Parathyroid adenoma (tissue), 2 donors: ENCODE measurements around the gene ALDH1L1.

Experiments
- H2AFZ ChIP-seq: fragments of 300-600 bp; sonication (generic); one replicate; pipeline ENCODE4 v1.7.0; 2017; ENCODE audit warnings: antibody characterized with exemption, mild to moderate bottlenecking
- H3K27ac ChIP-seq: fragments of 300-600 bp; sonication (generic); one replicate; pipeline ENCODE4 v1.7.0; 2017
- H3K27me3 ChIP-seq: fragments of 300-600 bp; sonication (generic); one replicate; pipeline ENCODE4 v1.7.0; 2017; ENCODE audit warnings: low read length; ENCODE audit not compliant: control insufficient read depth, insufficient read depth
- H3K36me3 ChIP-seq: fragments of 300-600 bp; sonication (generic); one replicate; pipeline ENCODE4 v1.7.0; 2017; ENCODE audit warnings: low read length; ENCODE audit not compliant: control insufficient read depth, insufficient read depth
- H3K4me1 ChIP-seq: fragments of 300-600 bp; sonication (generic); one replicate; pipeline ENCODE4 v1.7.0; 2017; ENCODE audit warnings: control low read depth
- H3K4me2 ChIP-seq: fragments of 300-600 bp; sonication (generic); one replicate; pipeline ENCODE4 v1.7.0; 2017; ENCODE audit warnings: low read length
- H3K4me3 ChIP-seq: fragments of 300-600 bp; sonication (generic); one replicate; pipeline ENCODE4 v1.7.0; 2017; ENCODE audit warnings: low read depth, low read length
- H3K79me2 ChIP-seq: fragments of 300-600 bp; sonication (generic); one replicate; pipeline ENCODE4 v1.7.0; 2017; ENCODE audit warnings: control low read depth
- H3K9ac ChIP-seq: fragments of 300-600 bp; sonication (generic); one replicate; pipeline ENCODE4 v1.7.0; 2017; ENCODE audit warnings: mild to moderate bottlenecking
- H3K9me3 ChIP-seq: fragments of 300-600 bp; sonication (generic); one replicate; pipeline ENCODE4 v1.7.0; 2017; ENCODE audit warnings: low read length; ENCODE audit not compliant: control insufficient read depth
- CTCF ChIP-seq: fragments of 300-600 bp; sonication (generic); IDR thresholded peaks from one replicate; pipeline ENCODE4 v1.7.0; 2017; ENCODE audit warnings: antibody characterized with exemption, mild to moderate bottlenecking
- donor health status: primary hyperparathyroidism.

The ALDH1L1 gene

DNA sequence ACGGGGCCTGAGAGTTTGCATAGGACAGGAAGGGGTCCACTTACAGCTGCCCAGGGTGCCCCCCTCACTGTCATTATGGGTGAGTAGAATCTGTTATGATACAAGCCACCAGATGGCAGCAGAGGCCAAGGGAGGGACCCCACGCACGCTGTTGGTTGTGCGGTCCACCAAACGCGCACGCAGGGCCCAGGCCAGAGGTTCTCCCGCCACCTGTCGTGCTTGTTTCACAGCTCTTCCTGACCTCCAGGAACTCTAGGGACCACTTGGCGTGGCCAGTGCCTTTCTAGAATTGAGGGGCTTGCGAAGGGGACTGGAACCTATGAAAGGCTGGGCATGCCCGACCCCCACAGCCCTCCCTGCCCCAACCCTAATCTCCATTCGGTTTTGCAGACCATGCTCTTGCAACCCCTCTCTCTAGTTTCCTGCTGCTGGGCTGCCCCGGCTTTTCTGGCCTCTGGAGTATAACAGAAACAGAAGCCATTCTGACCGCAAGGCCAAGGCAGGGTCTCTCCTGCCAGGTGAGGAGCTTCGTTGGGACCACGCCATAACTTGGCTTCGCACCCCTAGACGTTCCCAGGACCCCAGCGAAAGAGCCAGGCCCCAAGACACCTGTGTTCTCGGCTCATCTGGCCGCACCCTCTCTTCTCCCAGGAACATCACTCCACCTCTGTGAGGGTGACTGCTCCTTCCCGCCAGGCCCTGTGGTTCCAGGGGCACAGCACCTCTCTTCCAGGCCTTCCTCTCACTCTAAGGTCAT lies 46.0 kb downstream of the ALDH1L1 start:
- Histone ChIP-seq H3K79me2 (no peaks in the 10 kb centered on the region), H3K4me3 (no peak overlapping the region), H3K9ac (no peak overlapping the region), H3K4me1 (peaks cover 4% of the 10 kb centered on the region), H3K36me3 (no peaks in the 10 kb centered on the region), H3K27ac (no peak overlapping the region), H3K4me2 (no peak overlapping the region), H3K9me3 (no peaks in the 10 kb centered on the region), H2AFZ (peak overlapping the region; percentile 64), H3K27me3 (no peaks in the 10 kb centered on the region)
- TF ChIP-seq CTCF = peak; percentile 83

GRCh38 chr3:126133606-126134005 lies 46.8 kb downstream of the ALDH1L1 start:
- H3K79me2 ChIP-seq = no peaks in the 10 kb centered on the region
- no peaks in the 10 kb centered on the region for H3K9me3 ChIP-seq
- TF ChIP-seq CTCF = no peak
- H3K4me1 ChIP-seq = peaks cover 4% of the 10 kb centered on the region
- H3K36me3 ChIP-seq = no peaks in the 10 kb centered on the region
- H2AFZ ChIP-seq = no peak overlapping the region
- H3K4me2 ChIP-seq = no peak overlapping the region
- H3K4me3 ChIP-seq = no peak overlapping the region
- no peaks in the 10 kb centered on the region for H3K27me3 ChIP-seq
- no peak overlapping the region for H3K9ac ChIP-seq
- H3K27ac ChIP-seq = no peak overlapping the region

DNA sequence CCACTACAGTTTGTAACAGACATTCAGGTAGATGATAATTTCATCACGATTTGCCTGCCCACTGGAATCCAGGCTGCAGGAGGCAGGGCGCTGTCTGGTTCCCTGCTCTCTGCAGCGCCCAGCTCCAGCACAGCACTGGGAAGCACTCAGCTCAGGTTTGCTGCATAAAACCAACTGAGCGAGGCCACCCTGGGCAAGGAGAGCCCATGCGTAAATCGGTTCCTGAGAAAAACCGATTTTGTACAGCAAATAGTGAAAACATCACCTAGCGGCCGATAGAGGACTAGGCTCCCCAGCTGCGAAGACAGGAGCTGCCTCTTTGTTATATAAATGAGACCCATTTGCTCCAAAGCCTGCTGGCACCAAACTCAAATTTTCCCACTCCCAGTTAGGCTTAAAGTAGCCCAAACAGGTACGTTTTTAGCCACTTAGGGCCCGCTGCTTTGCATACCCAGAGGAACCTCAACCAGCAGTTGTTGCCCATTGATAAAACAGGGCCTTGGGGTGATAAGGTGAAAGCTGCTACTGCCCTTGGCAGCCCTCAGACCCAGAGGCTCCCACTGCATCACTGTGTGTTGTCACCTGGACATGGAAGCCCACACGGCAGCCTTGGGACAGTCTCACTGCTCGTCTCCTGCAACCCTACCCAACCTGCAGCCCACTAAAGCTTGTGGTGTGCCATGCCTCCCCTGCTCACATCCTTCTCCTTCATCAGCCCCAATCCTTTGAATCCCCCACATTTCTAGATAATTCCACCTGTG lies 47.5 kb downstream of the ALDH1L1 start:
- no peaks in the 10 kb centered on the region for H3K27me3 ChIP-seq
- H3K4me3 ChIP-seq = no peak overlapping the region
- H3K79me2 ChIP-seq = no peaks in the 10 kb centered on the region
- no peak overlapping the region for H3K27ac ChIP-seq
- H3K4me2 ChIP-seq = no peak overlapping the region
- no peaks in the 10 kb centered on the region for H3K36me3 ChIP-seq
- no peaks in the 10 kb centered on the region for H3K9me3 ChIP-seq
- no peak overlapping the region for H2AFZ ChIP-seq
- H3K4me1 ChIP-seq = peaks cover 4% of the 10 kb centered on the region
- no peak overlapping the region for H3K9ac ChIP-seq
- peak; percentile 13 for TF ChIP-seq CTCF

DNA sequence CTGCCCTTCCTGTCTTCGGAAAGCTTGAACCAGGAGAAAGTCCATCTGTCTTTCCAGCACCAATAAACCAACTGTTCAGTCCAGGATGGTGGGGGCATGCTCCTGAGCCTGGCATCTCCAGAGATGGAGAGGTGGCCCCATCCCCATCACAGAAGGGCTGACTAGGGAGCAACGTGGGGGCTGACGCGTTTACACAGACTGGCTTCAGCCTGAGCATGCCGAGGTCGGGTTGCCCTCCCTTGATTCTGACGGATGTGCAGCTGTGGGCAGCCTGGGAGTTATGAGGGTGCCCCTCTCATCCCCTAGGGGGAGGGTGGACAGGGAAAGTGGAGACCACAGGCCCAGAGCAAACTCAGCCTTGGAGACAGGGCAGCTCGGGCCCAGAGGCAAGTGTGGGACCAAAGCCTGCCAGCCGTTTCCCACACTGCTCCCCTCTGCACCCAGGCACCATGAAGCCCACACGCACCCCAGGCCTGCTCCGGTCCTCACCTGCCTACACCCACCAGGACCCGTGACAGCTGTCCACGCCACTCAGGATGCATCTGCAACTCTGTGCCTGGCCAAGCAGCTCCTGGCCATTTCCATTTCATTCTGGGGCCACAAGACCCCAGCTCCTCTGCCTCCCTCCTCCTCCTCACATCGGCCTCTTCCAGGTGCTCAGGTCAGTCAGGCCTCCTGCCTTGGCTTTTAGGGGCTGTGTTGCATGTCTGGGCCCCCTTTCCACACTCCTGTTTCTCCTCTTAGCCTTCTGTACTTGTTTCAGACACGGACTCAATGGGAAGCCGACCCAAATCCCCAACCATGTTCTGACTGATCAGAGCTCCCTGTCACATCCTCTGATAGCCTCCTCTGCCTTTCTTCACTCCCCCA lies 48.3 kb downstream of the ALDH1L1 start:
- no peak for TF ChIP-seq CTCF
- H3K4me1 ChIP-seq = peaks cover 4% of the 10 kb centered on the region
- H3K79me2 ChIP-seq = no peaks in the 10 kb centered on the region
- no peak overlapping the region for H3K4me3 ChIP-seq
- no peak overlapping the region for H2AFZ ChIP-seq
- no peak overlapping the region for H3K4me2 ChIP-seq
- H3K9ac ChIP-seq = no peak overlapping the region
- H3K27me3 ChIP-seq = no peaks in the 10 kb centered on the region
- no peaks in the 10 kb centered on the region for H3K36me3 ChIP-seq
- no peak overlapping the region for H3K27ac ChIP-seq
- H3K9me3 ChIP-seq = no peaks in the 10 kb centered on the region
